GM19025 (cell line): ENCODE measurements around the gene NDUFB8.

Experiments used
- ATAC-seq: cut with Tn5 transposase; IDR thresholded peaks from one replicate; pipeline ENCODE4 v1.9.1; 2021; ENCODE audit warnings: mild to moderate bottlenecking, low read depth, moderate library complexity; ENCODE audit not compliant: unreplicated experiment

Gene NDUFB8

GRCh38 chr10:100508691-100509150 is 20.9 kb downstream of the NDUFB8 start:
- no peak for ATAC-seq

GRCh38 chr10:100508266-100508665 is 21.4 kb downstream of the NDUFB8 start:
- ATAC-seq = no peak

DNA sequence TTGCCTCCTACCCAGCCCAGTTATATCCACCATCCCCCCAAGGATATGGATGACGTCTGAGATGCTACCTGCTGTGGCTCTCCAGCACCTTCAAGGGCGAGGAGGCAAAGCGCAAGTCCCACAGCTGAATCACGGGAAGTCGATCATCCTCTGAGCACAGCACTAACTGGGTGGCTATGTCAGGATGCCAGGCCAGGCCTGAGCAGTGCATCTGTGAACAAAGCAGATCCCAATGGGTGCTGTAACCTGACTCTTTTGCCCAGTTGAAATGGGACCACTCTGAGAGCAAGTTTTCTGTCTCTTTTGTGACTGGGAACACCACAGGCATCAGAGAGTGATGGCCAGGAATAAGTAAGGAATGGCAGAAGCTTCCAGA is 22.3 kb downstream of the NDUFB8 start:
- no peak for ATAC-seq

GRCh38 chr10:100506596-100507356 is 22.9 kb downstream of the NDUFB8 start:
- ATAC-seq = no peak

GRCh38 chr10:100505164-100505563 is 24.5 kb downstream of the NDUFB8 start:
- no peak for ATAC-seq

GRCh38 chr10:100504096-100504495 is 25.6 kb downstream of the NDUFB8 start:
- ATAC-seq = no peak

DNA sequence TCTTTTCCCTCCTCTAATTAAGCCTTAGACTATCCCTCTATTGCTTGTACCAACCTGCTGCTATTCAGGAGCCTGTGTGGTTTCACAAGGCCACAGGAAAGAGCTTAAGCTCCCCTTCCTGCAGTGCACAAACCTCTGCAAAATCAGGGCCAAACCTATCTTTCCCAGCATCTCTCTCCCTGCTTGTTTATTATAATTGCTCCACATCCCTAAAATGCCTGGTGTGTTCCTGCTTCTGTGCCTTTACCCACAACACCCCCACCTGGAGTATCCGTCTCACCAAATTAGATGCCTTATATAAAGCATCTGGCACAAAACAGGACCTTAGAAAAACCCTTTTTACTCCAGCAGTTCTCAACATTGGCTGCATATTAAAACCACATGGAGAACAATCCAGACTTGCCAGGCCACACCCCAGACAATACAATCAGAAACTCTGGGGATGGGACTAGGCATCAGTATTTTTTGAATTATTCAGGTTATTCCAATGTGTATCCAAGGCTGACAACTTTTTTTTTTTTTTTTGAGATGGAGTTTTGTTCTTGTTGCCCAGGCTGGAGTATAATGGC is 26.7 kb downstream of the NDUFB8 start:
- no peak for ATAC-seq

DNA sequence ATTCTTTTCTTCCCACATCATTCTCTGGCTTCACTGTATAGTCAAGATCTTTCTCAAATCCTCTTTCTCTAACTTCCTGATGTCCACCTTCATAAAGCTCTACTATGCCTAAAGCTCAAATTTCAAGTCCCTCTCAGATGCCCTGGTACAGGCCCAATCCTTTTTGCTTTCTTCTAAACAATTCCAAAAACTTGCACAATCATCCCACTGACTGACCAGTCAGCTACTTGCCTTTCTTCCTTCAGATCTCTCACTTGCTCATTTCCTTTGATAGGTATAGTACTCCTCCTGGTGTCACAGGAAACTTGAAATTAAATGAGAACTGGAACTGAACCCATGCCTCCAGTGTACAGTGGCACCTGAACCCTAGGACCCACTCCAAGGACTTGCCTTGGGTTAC is 28.2 kb downstream of the NDUFB8 start:
- no peak for ATAC-seq

GRCh38 chr10:100498059-100498458 is 31.6 kb downstream of the NDUFB8 start:
- ATAC-seq = no peak

- ATAC-seq = no peak
Observed at GRCh38 chr10:100496567-100496966, 33.1 kb downstream of the NDUFB8 start.

- no peak for ATAC-seq
Observed at GRCh38 chr10:100490531-100490930, 39.1 kb downstream of the NDUFB8 start.

GRCh38 chr10:100489396-100489795 is 40.3 kb downstream of the NDUFB8 start:
- no peak for ATAC-seq

DNA sequence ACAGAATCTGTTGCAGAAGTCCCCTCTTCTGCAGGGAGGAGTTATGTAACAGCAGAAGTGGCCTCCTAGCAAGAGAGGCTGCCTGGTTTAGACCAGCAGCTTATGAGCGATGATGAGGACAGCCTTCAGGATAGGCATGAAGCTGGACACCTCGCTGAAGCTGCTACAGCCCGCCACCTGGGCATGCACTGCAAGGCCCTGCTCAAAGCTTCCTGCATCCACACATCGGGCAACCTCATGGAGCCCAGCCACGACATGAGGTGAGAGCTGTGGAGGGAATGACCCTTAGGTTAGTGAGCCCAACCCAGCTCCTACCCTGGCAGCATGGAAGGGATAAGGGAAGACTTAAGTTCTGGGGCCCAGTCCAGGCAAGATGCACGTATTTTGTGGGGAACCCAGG is 42.1 kb downstream of the NDUFB8 start:
- ATAC-seq = no peak

GRCh38 chr10:100485801-100486495 is 43.7 kb downstream of the NDUFB8 start:
- no peak for ATAC-seq

DNA sequence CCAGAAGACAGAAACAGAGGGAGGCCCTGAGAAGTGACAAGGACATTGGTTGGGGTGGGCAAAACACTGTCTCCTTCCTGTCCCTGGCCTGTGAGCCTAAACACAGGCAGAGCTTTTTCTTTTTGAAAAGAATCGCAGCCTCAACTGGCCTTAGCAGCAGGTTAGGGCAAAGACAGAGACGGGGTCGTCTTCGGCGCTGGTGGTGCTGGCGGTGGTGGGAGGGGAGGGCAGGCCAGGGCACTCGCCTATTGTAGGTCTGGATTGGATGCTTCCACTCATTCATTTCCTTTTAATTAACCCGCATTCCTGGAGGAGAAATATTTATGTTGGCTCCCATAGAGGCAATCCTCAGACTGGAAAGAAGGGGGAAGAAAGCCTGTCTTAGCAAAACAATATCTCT is 44.3 kb downstream of the NDUFB8 start:
- ATAC-seq = no peak

DNA sequence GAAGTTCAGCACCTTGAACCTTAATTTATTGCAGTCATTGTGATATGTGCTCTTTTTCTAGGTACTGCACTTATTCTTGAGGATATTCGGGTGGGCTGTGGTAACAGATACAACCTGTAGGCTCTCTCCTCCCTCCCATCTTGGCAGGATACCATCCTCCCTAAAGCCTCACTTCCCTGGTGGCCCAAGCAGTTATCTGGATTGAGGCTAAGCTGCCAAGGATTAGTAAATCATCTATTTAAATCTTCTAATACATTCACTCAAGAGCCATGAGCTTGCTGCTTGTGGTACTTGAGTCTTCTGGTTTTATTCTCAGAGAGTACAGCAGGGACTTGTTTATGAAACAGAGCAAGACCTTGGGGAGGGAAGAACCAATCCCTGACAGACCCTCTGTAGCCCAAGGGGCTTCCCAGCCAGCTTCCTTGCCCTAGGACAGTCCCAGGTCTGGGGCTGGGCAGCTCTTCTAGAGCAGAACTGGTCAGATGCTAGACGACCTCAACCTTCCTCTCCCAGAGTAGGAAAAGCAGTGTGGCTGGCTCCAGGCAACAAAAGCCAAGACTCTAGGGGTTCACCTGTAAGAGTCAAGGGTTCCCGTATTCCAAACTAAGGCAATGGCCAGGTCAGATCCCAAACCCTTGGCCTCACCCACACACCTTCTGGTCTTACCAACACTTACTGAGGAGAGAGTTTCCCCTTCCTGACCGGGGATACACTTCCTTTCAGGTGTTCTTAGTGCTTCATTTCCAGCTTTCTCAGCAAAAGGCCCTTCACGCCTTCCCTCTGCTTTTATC is 45.6 kb downstream of the NDUFB8 start:
- ATAC-seq = no peak

GRCh38 chr10:100482834-100483185 is 46.9 kb downstream of the NDUFB8 start:
- ATAC-seq = no peak

GRCh38 chr10:100482181-100482833 is 47.4 kb downstream of the NDUFB8 start:
- no peak for ATAC-seq

GRCh38 chr10:100481462-100482081 is 48.1 kb downstream of the NDUFB8 start:
- peak; percentile 99 for ATAC-seq

DNA sequence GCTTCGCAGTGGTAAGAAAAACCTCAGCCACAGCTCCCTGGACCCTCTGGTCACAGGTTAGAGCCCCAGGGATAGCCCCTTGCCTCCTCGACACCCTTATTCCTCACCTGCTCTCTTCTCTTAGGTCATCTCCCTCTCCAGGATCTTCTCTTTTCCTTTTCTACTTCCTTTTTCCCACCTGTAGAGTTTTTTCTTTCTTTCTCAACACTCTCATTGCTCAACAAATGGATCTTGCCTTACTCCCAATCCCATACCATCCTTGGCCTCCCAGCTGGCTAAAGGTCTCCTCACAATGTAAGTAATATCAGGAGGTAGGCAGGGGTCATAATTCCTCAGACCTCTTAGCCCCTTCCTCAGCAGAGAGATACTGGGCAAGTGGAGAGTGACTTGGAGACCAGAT is 49.7 kb downstream of the NDUFB8 start:
- ATAC-seq = no peak
